NCI-H2227 (cell line): ENCODE data around the gene PLA2G2D.
"Not testable (repeated sequence)": the region's sequence is repeated elsewhere in the genome, so short reads cannot be mapped to it uniquely, and the experiment has no call there.

Experiments used
- DNase-seq: peaks from one replicate; lab custom pipeline; 2025; ENCODE audit not compliant: unreplicated experiment; lab: John Stamatoyannopoulos, UW

Gene PLA2G2D

GRCh38 chr1:20143318-20143717 is 24.0 kb upstream of the PLA2G2D start:
- DNase-seq: no peak

DNA sequence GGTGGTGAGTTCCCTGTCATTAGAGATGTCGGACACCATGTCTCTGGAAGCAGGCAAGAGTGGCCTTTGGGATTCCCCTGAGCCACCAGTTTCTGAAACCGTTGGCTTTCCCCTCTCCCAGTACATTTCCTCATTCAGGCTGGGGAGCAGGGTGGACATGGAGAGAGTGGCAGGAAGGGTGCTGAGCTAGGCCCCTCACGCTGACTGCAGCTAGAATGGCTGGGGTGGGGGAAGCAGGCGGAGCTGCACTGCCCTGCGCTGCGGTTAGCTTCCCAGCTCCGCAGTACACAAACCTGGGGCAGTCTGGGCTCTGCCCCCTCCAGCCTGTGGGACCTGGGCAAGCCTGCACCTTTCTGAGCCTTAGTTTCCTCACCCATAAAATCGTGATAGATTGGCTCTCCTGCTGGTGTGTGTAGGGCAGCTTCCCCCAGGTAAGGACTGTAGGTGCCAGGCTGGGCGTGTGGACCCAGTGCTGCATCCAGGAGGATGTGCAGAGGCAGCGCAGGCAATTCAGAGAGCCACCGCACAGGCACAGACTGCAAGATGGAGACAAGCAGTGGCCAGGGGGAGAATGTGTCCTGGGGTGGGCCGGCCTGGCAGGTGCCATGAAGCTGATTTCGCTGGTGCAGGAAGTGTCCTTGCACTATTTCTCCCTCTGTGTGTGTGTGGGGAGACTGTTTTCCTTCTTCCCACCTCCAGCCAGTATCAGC is 22.8 kb upstream of the PLA2G2D start:
- DNase-seq: no peak

DNA sequence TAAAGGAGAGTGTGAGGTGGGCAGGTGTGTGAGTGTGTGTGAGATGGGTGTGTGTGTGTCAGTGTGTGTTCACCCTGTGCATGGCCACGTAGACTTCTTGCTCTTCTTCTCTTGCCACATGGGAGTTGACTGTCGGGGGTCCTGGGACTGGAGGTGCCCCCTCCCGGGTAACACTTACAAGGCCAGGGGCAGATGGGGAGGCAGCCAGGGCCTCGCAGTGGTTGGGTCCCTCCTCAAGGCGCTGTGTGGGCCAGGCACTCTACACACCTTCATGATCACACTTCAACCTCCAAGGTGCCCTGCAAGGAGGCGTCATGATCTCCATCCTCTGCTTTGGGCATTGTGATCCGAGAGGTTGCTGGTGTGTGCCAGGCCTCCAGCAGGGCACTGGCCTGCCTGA is 22.1 kb upstream of the PLA2G2D start:
- no peak for DNase-seq

- DNase-seq: no peak
Observed at GRCh38 chr1:20141001-20141400, 21.7 kb upstream of the PLA2G2D start.

- no peak for DNase-seq
Observed at GRCh38 chr1:20139776-20140612, 20.7 kb upstream of the PLA2G2D start.

DNA sequence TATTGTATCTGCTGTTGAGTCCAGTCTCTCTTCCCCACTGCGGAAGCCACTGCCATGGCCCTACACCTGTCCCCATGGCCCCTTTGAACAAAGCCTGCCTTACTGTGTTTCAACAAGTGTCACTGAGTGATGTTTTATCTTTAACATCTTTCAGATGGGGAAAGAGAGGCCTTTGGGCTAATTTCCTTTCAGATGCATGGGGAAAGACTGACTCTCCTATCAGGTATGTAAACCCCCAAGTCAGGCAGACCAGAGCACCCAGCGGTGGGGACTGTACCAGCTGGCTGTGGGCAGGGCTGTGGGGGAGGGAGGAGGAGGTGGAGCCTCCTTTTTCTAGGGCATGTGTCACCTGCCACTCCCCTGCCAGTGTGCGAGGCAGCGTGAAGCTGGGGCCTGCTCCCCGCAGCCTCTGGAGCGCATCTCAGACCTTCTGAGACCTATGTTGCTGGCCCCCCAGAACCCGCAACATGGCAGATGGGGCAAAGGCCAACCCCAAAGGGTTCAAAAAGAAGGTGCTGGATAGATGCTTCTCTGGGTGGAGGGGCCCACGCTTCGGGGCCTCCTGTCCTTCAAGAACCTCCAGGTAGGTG is 19.7 kb upstream of the PLA2G2D start, which contains the start of gene PLA2G2F:
TSS of gene PLA2G2F (plus strand) at position 363 of the 590 bp plus-strand sequence. CDS start at position 468, 105 bp downstream.
- DNase-seq: no peak

DNA sequence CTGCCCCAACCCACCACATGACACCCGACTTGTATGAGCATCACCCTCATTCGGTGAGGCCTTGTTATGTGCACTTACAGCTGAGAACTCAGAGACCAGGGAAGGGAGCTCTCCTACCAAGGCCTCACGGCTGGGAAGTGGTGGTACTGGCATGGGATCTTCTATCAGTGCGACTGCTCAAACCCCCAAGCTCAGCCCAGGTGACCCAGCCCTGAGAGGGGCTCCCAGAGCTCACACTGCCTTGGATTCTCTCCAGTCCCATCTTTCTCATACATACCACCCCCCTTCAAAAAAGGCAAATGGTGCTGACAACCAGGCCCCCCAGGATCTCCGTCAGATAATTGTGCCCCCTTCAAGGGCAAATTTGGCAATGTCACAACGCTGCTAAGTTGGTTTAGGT is 19.0 kb upstream of the PLA2G2D start:
- DNase-seq: no peak

DNA sequence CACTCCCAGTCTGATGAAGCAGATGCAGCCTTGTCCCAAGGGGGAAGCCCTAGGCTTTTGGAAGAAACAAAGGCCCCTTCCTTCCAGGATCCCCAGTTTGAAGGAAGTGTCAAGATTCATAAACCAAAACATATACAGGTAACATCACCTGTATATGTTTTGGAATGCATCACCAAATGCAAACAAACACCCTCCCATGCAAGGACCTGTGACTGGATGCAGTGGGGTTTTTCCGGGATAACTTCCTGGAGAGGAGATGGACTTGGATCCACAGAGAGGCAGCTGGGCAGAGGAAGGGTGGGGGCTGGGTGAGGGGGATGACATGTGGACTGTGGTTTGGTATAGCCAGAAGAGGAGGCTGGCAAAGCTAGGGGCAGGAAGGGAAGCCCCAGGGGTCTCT is 18.3 kb upstream of the PLA2G2D start:
- no peak for DNase-seq

DNA sequence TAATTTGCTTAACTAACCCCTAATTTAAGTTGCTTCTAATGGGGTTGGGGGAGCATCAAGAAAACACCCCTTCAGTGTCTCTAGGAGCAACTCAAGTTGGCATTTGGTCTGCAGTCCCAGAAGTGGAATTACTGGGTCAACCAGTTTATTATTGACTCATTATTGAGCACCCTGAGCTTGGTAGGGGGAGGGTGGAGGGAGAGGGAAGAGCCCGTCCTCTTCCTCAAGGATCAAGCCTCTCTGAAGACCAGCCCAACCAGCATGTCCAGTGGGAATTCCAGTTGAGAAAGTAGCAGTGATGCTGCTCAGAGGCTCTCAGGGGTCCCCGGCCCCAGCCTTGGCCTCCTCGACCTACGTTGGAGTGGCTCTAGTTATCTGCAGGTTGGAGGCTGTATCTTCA is 17.7 kb upstream of the PLA2G2D start:
- DNase-seq: no peak

- no peak for DNase-seq
Observed at GRCh38 chr1:20136249-20136648, 16.9 kb upstream of the PLA2G2D start.

GRCh38 chr1:20134995-20135394 is 15.7 kb upstream of the PLA2G2D start:
- no peak for DNase-seq

DNA sequence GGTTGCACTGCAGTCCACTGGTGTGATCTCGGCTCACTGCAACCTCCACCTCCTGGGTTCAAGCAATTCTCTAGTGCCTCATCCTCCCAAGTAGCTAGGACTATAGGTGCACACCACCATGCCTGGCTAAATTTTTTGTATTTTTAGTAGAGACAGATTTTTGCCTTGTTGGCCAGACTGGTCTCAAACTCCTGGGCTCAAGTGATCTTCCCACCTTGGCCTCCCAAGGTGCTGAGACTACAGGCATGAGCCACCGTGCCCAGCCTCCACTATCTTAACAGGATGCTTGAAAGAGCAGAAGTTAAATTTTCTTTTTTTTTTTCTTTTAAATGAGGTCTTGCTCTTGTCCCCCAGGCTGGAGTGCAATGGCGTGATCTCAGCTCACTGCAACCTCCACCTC is 11.2 kb upstream of the PLA2G2D start:
- DNase-seq: not testable (repeated sequence)

DNA sequence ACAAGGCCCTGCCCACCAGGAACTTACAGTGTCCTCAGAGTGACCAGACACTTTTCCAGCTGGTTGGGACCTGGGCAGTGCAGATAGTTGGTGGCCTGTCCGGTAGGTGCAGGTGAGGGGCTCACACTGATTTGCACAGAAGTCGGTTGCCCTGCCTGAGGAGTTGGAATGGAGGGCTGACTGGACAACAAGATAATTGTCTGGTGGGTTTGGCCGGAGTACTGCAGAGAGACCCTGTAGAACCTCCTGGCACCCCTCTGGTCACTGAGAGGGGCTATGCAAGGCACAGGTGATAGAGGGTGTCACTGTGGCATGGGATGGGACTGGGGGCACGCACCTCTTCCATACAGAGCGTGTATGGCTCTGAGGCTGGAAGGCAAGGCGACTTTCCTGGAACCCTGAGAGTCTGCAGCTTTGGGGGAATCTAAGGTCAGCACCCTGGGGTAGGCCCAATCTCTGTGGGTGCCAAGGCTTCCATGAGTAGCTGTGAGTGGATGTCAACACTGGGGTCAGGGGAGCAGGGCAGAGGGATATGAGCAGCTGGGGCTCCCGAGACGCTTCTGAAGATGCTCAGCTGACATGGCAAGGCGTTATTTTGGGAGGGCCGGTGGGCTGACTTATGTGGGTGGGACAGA is 7.6 kb upstream of the PLA2G2D start:
- DNase-seq: no peak

- no peak for DNase-seq
Observed at GRCh38 chr1:20126041-20126805, 6.9 kb upstream of the PLA2G2D start.

- DNase-seq: no peak
Observed at GRCh38 chr1:20125100-20125499, 5.8 kb upstream of the PLA2G2D start.

DNA sequence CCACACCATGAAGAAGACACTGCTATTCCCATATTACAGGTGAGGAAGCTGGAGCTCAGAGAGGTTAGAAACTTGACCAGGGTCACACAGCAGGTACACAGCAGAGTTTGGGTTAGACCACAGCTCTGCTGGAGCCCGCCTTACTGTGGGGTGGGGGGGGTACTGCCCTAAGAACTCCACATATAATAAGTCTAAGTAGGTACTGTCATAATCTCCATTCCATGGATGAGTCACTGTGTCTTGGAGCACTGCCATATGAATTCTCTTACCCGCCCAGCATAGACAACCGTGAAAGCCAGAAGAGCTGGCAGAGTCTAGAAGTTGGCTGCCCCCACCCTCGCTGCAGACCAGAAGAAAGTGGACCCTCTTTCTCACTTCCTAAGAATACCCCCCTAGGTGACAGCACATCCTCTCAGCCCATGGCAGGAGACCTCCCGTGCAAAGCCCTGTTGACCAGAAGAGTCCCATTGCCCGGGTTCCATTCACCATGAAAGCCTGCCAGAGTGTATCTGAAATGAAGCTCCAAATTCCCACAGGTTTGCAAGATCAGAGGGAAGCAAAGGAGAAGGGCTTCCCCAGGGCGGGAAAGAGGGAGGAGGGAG is 5.2 kb upstream of the PLA2G2D start:
- no peak for DNase-seq

DNA sequence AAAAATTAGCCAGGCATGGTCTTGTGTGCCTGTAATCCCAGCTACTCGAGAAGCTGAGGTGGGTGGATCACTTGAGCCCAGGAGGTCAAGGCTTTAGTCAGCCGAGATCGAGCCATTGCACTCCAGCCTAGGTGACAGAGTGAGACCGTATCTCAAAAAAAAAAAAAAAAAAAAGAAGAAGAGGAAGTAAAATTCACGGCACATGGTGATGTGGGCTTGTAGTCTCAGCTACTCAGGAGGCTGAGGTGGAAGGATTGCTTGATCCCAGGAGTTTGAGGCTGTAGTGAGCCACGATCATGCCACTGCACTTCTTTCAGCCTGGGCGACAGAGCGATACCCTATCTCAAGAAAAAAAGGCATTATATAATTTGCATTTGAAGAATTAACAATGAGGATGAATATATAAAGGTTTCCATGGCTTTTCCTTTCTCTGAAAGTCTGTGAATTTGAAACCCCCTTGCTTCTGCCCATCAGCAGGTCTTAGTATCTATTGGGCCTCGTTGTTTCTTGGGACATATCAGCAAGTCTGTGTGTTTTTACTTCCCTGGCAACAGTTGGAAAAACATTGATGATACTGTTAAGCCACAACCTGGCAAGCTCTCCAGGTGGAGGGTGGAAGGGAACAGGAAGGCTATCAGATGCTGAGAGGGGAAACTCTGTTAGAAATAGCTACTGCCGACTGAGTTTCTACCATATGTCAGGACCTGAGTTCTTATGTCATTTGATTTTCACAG is 4.6 kb upstream of the PLA2G2D start:
- DNase-seq: no peak

GRCh38 chr1:20120796-20121195 is 1.5 kb upstream of the PLA2G2D start:
- no peak for DNase-seq

- no peak for DNase-seq
Observed at GRCh38 chr1:20117236-20117635, 2.1 kb downstream of the PLA2G2D start.

DNA sequence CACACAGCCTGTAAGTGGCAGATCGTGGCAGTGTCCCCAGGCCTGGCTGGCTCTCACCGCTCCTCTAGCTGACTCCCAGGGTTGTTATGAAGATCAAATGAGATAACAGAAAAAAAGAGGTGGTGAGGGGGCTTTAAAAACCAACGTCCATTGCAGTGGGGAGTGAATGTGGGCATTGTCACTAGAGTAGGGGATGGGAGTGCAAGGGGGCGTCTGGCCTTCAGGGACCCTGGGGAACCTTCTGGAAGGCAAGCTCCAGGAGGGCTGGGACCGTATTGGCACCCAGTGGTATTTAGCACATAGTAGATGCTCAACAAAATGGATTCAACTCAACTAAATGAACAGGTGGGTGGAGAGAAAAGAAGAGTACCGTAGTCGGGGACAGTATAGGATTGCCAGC is 3.4 kb downstream of the PLA2G2D start:
- DNase-seq: no peak
